Astrocyte (in vitro differentiated cells and primary cell): Measurements from ENCODE around the gene CABP1. TPM values are rescaled to one million over a fixed set of nuclear protein-coding genes. Genes with fewer than 3 reads are reported as not detected.

Experiments
- DNase-seq: peaks from one replicate; pipeline ENCODE4 v3.0.0-alpha.2; 2010; ENCODE audit warnings: low read depth
- FAIRE-seq: peaks from 2 replicates; lab custom pipeline; 2011; peaks lifted over from hg19 to GRCh38; lab: Jason Lieb, UNC
- H2AFZ ChIP-seq: 2 replicates; pipeline ENCODE4 v1.6.0; 2012; ENCODE audit warnings: low read depth, low read length, inconsistent platforms
- H3K27ac ChIP-seq: 2 replicates; pipeline ENCODE4 v1.5.1; 2011; ENCODE audit warnings: low read depth, low read length, inconsistent platforms
- H3K27me3 ChIP-seq: 2 replicates; pipeline ENCODE4 v1.6.0; 2011; ENCODE audit warnings: low read length, inconsistent platforms; ENCODE audit not compliant: insufficient read depth
- H3K36me3 ChIP-seq: 2 replicates; pipeline ENCODE4 v1.5.1; 2011; ENCODE audit warnings: low read length, inconsistent platforms; ENCODE audit not compliant: insufficient read depth
- H3K4me1 ChIP-seq: 2 replicates; pipeline ENCODE4 v1.5.1; 2011; ENCODE audit warnings: low read length, inconsistent platforms; ENCODE audit not compliant: insufficient read depth
- H3K4me2 ChIP-seq: 2 replicates; pipeline ENCODE4 v1.6.0; 2012; ENCODE audit warnings: low read length, inconsistent platforms
- H3K4me3 ChIP-seq: 2 replicates; pipeline ENCODE4 v1.5.1; 2011; ENCODE audit warnings: low read depth, mild to moderate bottlenecking, low read length, inconsistent platforms; ENCODE audit not compliant: insufficient read depth
- H3K79me2 ChIP-seq: 2 replicates; pipeline ENCODE4 v1.6.0; 2012; ENCODE audit warnings: mild to moderate bottlenecking, low read length, inconsistent platforms; ENCODE audit not compliant: insufficient read depth
- H3K9ac ChIP-seq: 2 replicates; pipeline ENCODE4 v1.6.0; 2012; ENCODE audit warnings: mild to moderate bottlenecking, low read length, inconsistent platforms
- H3K9me3 ChIP-seq: 2 replicates; pipeline ENCODE4 v1.5.1; 2012; ENCODE audit warnings: low read depth, mild to moderate bottlenecking, low read length, inconsistent platforms; ENCODE audit not compliant: insufficient read depth
- H4K20me1 ChIP-seq: 2 replicates; pipeline ENCODE4 v1.6.0; 2012; ENCODE audit warnings: low read length, inconsistent platforms; ENCODE audit not compliant: insufficient read depth
- H3K27ac Mint-ChIP-seq: one replicate; pipeline ENCODE4 v1.8.0; 2021; ENCODE audit warnings: mild to moderate bottlenecking, mixed read lengths; ENCODE audit not compliant: unreplicated experiment
- H3K27me3 Mint-ChIP-seq: one replicate; pipeline ENCODE4 v1.8.0; 2021; ENCODE audit warnings: low read depth, mixed read lengths; ENCODE audit not compliant: unreplicated experiment
- H3K36me3 Mint-ChIP-seq: one replicate; pipeline ENCODE4 v1.8.0; 2021; ENCODE audit warnings: low read depth, mixed read lengths; ENCODE audit not compliant: unreplicated experiment
- H3K4me1 Mint-ChIP-seq: one replicate; pipeline ENCODE4 v1.8.0; 2021; ENCODE audit warnings: low read depth, mixed read lengths; ENCODE audit not compliant: unreplicated experiment
- H3K4me3 Mint-ChIP-seq: one replicate; pipeline ENCODE4 v1.8.0; 2021; ENCODE audit warnings: mild to moderate bottlenecking, moderate library complexity, mixed read lengths; ENCODE audit not compliant: unreplicated experiment
- H3K9me3 Mint-ChIP-seq: one replicate; pipeline ENCODE4 v1.8.0; 2021; ENCODE audit warnings: mild to moderate bottlenecking, mixed read lengths; ENCODE audit not compliant: unreplicated experiment
- CTCF ChIP-seq: IDR thresholded peaks from 2 replicates; pipeline ENCODE4 v1.5.1; 2011; ENCODE audit warnings: low read depth, mild to moderate bottlenecking, inconsistent platforms, low read length, moderate library complexity; ENCODE audit not compliant: insufficient read depth
- EZH2 ChIP-seq: IDR thresholded peaks from 2 replicates; pipeline ENCODE4 v1.6.1; 2012; ENCODE audit warnings: mild to moderate bottlenecking, low read length, inconsistent platforms; ENCODE audit not compliant: insufficient read depth
- total RNA-seq: library from RNA; stranded (reverse); gene quantifications from 2 replicates; pipeline ENCODE4 v1.2.1, GENCODE V29; 2021

Gene CABP1
- total RNA-seq, 1 donor from 2014 or later = 0.30 TPM

GRCh38 chr12:120592121-120593049 is 48.0 kb upstream of the CABP1 start:
- no peaks in the 10 kb centered on the region for H3K9me3 ChIP-seq
- H3K4me3 ChIP-seq = no peak overlapping the region
- H3K36me3 Mint-ChIP-seq = no peaks in the 10 kb centered on the region
- DNase-seq = no peak
- H3K79me2 ChIP-seq = no peaks in the 10 kb centered on the region
- no peak overlapping the region for H3K4me3 Mint-ChIP-seq
- H3K27ac ChIP-seq = no peak overlapping the region
- H3K9ac ChIP-seq = no peak overlapping the region
- no peak overlapping the region for H3K4me2 ChIP-seq
- H4K20me1 ChIP-seq = no peaks in the 10 kb centered on the region
- no peak overlapping the region for H3K27ac Mint-ChIP-seq
- no peaks in the 10 kb centered on the region for H3K4me1 Mint-ChIP-seq
- H3K27me3 ChIP-seq = peaks cover 2% of the 10 kb centered on the region
- FAIRE-seq = no peak
- H3K36me3 ChIP-seq = no peaks in the 10 kb centered on the region
- H2AFZ ChIP-seq = no peak overlapping the region
- H3K4me1 ChIP-seq = no peaks in the 10 kb centered on the region
- no peaks in the 10 kb centered on the region for H3K9me3 Mint-ChIP-seq
- TF ChIP-seq EZH2 = no peak
- TF ChIP-seq CTCF = no peak
- H3K27me3 Mint-ChIP-seq = peaks cover 37% of the 10 kb centered on the region

GRCh38 chr12:120596901-120597300 is 43.5 kb upstream of the CABP1 start:
- H3K36me3 Mint-ChIP-seq = no peaks in the 10 kb centered on the region
- H2AFZ ChIP-seq = no peak overlapping the region
- H3K27me3 Mint-ChIP-seq = peaks cover 49% of the 10 kb centered on the region
- TF ChIP-seq CTCF = no peak
- TF ChIP-seq EZH2 = no peak
- peaks cover 4% of the 10 kb centered on the region for H3K9me3 Mint-ChIP-seq
- H3K79me2 ChIP-seq = no peaks in the 10 kb centered on the region
- no peak overlapping the region for H3K4me3 ChIP-seq
- no peak overlapping the region for H3K27ac Mint-ChIP-seq
- peaks cover 13% of the 10 kb centered on the region for H3K27me3 ChIP-seq
- no peak overlapping the region for H3K9ac ChIP-seq
- H3K4me1 Mint-ChIP-seq = no peaks in the 10 kb centered on the region
- H3K9me3 ChIP-seq = no peaks in the 10 kb centered on the region
- no peaks in the 10 kb centered on the region for H3K4me1 ChIP-seq
- no peak overlapping the region for H3K4me3 Mint-ChIP-seq
- no peak overlapping the region for H3K27ac ChIP-seq
- FAIRE-seq (no peak), DNase-seq (no peak)
- H4K20me1 ChIP-seq = no peaks in the 10 kb centered on the region
- no peak overlapping the region for H3K4me2 ChIP-seq
- no peaks in the 10 kb centered on the region for H3K36me3 ChIP-seq

- Mint-ChIP-seq H3K9me3 (peaks cover 4% of the 10 kb centered on the region), H3K27ac (no peak overlapping the region), H3K27me3 (peaks cover 46% of the 10 kb centered on the region), H3K4me3 (no peak overlapping the region), H3K4me1 (no peaks in the 10 kb centered on the region), H3K36me3 (no peaks in the 10 kb centered on the region)
- Histone ChIP-seq H3K79me2 (no peaks in the 10 kb centered on the region), H3K27ac (no peak overlapping the region), H4K20me1 (no peaks in the 10 kb centered on the region), H3K27me3 (peaks cover 13% of the 10 kb centered on the region), H3K36me3 (no peaks in the 10 kb centered on the region), H3K4me2 (no peak overlapping the region), H3K4me3 (no peak overlapping the region), H2AFZ (no peak overlapping the region), H3K9ac (no peak overlapping the region), H3K9me3 (no peaks in the 10 kb centered on the region), H3K4me1 (no peaks in the 10 kb centered on the region)
- TF ChIP-seq CTCF = no peak
- TF ChIP-seq EZH2 = no peak
- FAIRE-seq (no peak), DNase-seq (no peak)
These were observed 42.6 kb upstream of the CABP1 start for GRCh38 chr12:120597861-120598260.
